Type B pancreatic cell (in vitro differentiated cells): Measurements from ENCODE around the gene DAGLA. TPM values are rescaled to one million over a fixed set of nuclear protein-coding genes. Genes with fewer than 3 reads are reported as not detected.
A peak's percentile ranks its signal among the peaks of the same experiment; 100 is the strongest.

ENCODE experiments used
- DNase-seq: peaks from one replicate; pipeline ENCODE4 v3.0.0; 2021; ENCODE audit warnings: mixed read lengths; ENCODE audit not compliant: unreplicated experiment; ENCODE audit errors: extremely low spot score
- H3K27ac Mint-ChIP-seq: 2 replicates; pipeline ENCODE4 v1.8.0; 2021; ENCODE audit warnings: mild to moderate bottlenecking, mixed read lengths
- H3K27me3 Mint-ChIP-seq: 2 replicates; pipeline ENCODE4 v1.8.0; 2021; ENCODE audit warnings: mixed read lengths
- H3K36me3 Mint-ChIP-seq: 2 replicates; pipeline ENCODE4 v1.8.0; 2021; ENCODE audit warnings: mixed read lengths
- H3K4me1 Mint-ChIP-seq: one replicate; pipeline ENCODE4 v1.8.0; 2021; ENCODE audit warnings: mixed read lengths; ENCODE audit not compliant: unreplicated experiment
- H3K4me3 Mint-ChIP-seq: 2 replicates; pipeline ENCODE4 v1.8.0; 2021; ENCODE audit warnings: mild to moderate bottlenecking, mixed read lengths
- H3K9me3 Mint-ChIP-seq: 2 replicates; pipeline ENCODE4 v1.8.0; 2021; ENCODE audit warnings: mixed read lengths
- CTCF ChIP-seq: fragments of 200-600 bp; sonication (generic); conservative IDR thresholded peaks from 2 replicates; pipeline ENCODE4 v1.5.0; 2021; ENCODE audit warnings: antibody characterized with exemption, mild to moderate bottlenecking
- total RNA-seq: library from RNA; stranded (reverse); gene quantifications from 2 replicates; pipeline ENCODE4 v1.2.1, GENCODE V29; 2021; ENCODE audit warnings: low replicate concordance

The DAGLA gene
- total RNA-seq, 1 donor from 2014 or later, result 7.8 TPM

GRCh38 chr11:61795459-61795858 lies 115.3 kb downstream of the DAGLA start:
- Mint-ChIP-seq H3K4me3 (peak overlapping the region; percentile 65), H3K9me3 (no peaks in the 10 kb centered on the region), H3K36me3 (peaks cover 2% of the 10 kb centered on the region), H3K27ac (no peak overlapping the region), H3K4me1 (peaks cover 20% of the 10 kb centered on the region), H3K27me3 (no peaks in the 10 kb centered on the region)
- no peak for DNase-seq
- TF ChIP-seq CTCF, result no peak

GRCh38 chr11:61795876-61796526 lies 115.8 kb downstream of the DAGLA start:
- DNase-seq, result no peak
- Mint-ChIP-seq H3K4me3 (no peak overlapping the region), H3K4me1 (peaks cover 22% of the 10 kb centered on the region), H3K27ac (no peak overlapping the region), H3K36me3 (peaks cover 3% of the 10 kb centered on the region), H3K9me3 (no peaks in the 10 kb centered on the region), H3K27me3 (no peaks in the 10 kb centered on the region)
- no peak for TF ChIP-seq CTCF

Other genes with a start within 250 kb of the DAGLA start
- gene LRRC10B, start 171.6 kb upstream of the DAGLA start, total RNA-seq, result 3.2 and 10.0 TPM in 2 replicates
- gene SYT7, start 99.3 kb upstream of the DAGLA start, total RNA-seq, result 26.5 and 37.5 TPM in 2 replicates
- gene MYRF, start 72.2 kb downstream of the DAGLA start, total RNA-seq, result 29.6 and 62.1 TPM in 2 replicates
- gene TMEM258, start 112.2 kb downstream of the DAGLA start, total RNA-seq, result 158 and 162 TPM in 2 replicates
- gene FEN1, start 112.5 kb downstream of the DAGLA start, total RNA-seq, result 27.7 and 44.6 TPM in 2 replicates
- 34.2 and 90.0 TPM in 2 replicates for gene FADS1, start 136.6 kb downstream of the DAGLA start, total RNA-seq
- gene FADS2, start 147.9 kb downstream of the DAGLA start, total RNA-seq, result 127 and 205 TPM in 2 replicates
- 4.4 and 10.0 TPM in 2 replicates for gene FADS3, start 211.2 kb downstream of the DAGLA start, total RNA-seq
- gene RAB3IL1, start 237.2 kb downstream of the DAGLA start, total RNA-seq, result 2.1 and 16.6 TPM in 2 replicates